ENCODE results near the gene RNF157.

DNA sequence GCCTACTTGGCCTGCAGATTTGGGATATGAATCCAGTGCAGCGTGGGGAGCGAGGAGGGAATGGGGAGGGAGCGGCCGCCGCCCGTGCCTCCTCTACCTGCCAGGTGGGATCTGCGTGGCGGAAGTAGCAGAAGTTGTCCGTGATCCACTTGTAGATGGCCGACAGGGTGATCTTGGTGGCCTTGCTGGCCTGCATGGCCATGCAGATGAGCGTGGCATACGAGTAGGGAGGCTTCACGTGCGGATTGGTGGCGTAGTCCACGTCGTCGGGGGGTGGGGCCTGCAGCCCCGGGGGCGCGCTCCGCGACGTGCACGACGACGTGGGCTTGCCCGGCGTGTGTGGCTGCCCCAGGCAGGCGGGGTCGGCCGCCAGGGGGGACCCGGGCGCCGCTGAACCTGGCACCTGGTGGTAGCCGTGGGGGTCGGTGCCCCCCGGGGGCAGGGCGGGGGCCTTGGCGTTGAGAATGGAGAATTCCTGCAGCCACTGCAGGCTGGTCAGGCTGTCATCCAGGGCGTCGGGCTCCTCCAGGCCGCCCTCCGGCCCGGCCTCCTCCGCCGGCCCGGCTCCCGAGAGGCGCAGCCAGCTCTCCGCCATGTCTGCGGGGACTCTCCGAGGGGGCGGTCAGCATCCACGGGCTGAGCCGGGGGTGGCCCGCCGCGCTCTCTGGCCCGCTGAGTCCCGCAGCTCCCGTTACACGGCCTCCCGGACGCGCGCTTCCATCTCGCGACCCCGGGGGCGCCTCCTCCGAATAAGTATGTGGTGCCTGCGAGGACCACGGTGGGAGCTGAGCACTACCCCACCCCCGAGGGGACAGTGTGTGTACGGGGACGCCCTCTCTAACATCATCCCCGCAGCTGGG lies 100.3 kb downstream of the RNF157 start:
- TF ChIP-seq, protein P1, sequence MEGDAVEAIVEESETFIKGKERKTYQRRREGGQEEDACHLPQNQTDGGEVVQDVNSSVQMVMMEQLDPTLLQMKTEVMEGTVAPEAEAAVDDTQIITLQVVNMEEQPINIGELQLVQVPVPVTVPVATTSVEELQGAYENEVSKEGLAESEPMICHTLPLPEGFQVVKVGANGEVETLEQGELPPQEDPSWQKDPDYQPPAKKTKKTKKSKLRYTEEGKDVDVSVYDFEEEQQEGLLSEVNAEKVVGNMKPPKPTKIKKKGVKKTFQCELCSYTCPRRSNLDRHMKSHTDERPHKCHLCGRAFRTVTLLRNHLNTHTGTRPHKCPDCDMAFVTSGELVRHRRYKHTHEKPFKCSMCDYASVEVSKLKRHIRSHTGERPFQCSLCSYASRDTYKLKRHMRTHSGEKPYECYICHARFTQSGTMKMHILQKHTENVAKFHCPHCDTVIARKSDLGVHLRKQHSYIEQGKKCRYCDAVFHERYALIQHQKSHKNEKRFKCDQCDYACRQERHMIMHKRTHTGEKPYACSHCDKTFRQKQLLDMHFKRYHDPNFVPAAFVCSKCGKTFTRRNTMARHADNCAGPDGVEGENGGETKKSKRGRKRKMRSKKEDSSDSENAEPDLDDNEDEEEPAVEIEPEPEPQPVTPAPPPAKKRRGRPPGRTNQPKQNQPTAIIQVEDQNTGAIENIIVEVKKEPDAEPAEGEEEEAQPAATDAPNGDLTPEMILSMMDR (IDR thresholded peaks at IDR 0.05), result no peak
- TF ChIP-seq POLR2A (IDR thresholded peaks at IDR 0.05) (no peak), POLR2AphosphoS5 (IDR thresholded peaks at IDR 0.05) (no peak)
